GM19395 (cell line): ENCODE measurements around the gene MYO15A.

Experiments
- ATAC-seq: cut with Tn5 transposase; IDR thresholded peaks from one replicate; pipeline ENCODE4 v1.9.1; 2021; ENCODE audit warnings: mild to moderate bottlenecking, moderate library complexity; ENCODE audit not compliant: unreplicated experiment

The MYO15A gene

GRCh38 chr17:18184143-18185031 is 75.8 kb downstream of the MYO15A start:
- peak; percentile 5 for ATAC-seq

GRCh38 chr17:18185391-18185790 is 76.8 kb downstream of the MYO15A start:
- ATAC-seq: no peak

GRCh38 chr17:18185832-18186626 is 77.5 kb downstream of the MYO15A start:
- no peak for ATAC-seq

GRCh38 chr17:18186627-18186982 is 78.0 kb downstream of the MYO15A start:
- no peak for ATAC-seq

- no peak for ATAC-seq
Observed at GRCh38 chr17:18187226-18187625, 78.7 kb downstream of the MYO15A start.

GRCh38 chr17:18187821-18188761 is 79.5 kb downstream of the MYO15A start:
- no peak for ATAC-seq

- no peak for ATAC-seq
Observed at GRCh38 chr17:18190628-18191235, 82.2 kb downstream of the MYO15A start.

GRCh38 chr17:18191236-18191667 is 82.7 kb downstream of the MYO15A start:
- ATAC-seq: no peak

- ATAC-seq: no peak
Observed at GRCh38 chr17:18191967-18192366, 83.4 kb downstream of the MYO15A start.

- no peak for ATAC-seq
Observed at GRCh38 chr17:18194394-18194793, 85.8 kb downstream of the MYO15A start.

GRCh38 chr17:18194804-18195203 is 86.2 kb downstream of the MYO15A start:
- ATAC-seq: no peak

- ATAC-seq: no peak
Observed at GRCh38 chr17:18195246-18195645, 86.7 kb downstream of the MYO15A start.

- ATAC-seq: no peak
Observed at GRCh38 chr17:18197535-18198194, 89.1 kb downstream of the MYO15A start.

- ATAC-seq: no peak
Observed at GRCh38 chr17:18198530-18198929, 90.0 kb downstream of the MYO15A start.

GRCh38 chr17:18201108-18201507 is 92.6 kb downstream of the MYO15A start:
- ATAC-seq: no peak

GRCh38 chr17:18203308-18203707 is 94.8 kb downstream of the MYO15A start:
- ATAC-seq: no peak

GRCh38 chr17:18205861-18206260 is 97.3 kb downstream of the MYO15A start:
- no peak for ATAC-seq

GRCh38 chr17:18206962-18207361 is 98.4 kb downstream of the MYO15A start:
- ATAC-seq: no peak

- ATAC-seq: no peak
Observed at GRCh38 chr17:18208092-18208491, 99.5 kb downstream of the MYO15A start.
